Stimulated activated CD8-positive, alpha-beta memory T cell treated with anti-CD3 and anti-CD28 coated beads, Interleukin-12 subunit alpha, Interleukin-12 subunit beta, amount 100 ng/mL, for 1 hour (primary cell): ENCODE data around the gene ETFBKMT.
"Not testable (repeated sequence)": the region's sequence is repeated elsewhere in the genome, so short reads cannot be mapped to it uniquely, and the experiment has no call there.

Experiments used
- DNase-seq: peaks from one replicate; pipeline ENCODE4 v3.0.0-alpha.2; 2020; ENCODE audit warnings: low read depth

Gene ETFBKMT

DNA sequence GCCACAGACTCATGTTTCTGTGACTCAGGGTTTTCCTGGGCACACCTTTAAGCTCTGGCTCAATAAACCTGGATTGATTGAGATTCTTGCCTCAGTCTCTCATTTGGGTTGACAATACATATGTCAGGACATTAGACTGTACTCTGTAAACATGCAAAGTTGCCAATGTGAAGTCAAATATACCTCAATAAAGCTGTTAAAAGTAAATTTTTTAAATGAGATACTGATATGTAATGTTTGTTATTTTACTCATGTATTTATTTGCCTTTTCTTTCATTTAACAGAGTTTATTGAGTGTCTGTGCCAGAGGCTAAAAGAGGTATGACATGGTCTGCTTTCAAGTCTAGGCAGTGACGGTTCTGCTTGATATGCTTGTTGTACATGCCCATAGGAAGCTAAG is 3.7 kb upstream of the ETFBKMT start:
- no peak for DNase-seq

DNA sequence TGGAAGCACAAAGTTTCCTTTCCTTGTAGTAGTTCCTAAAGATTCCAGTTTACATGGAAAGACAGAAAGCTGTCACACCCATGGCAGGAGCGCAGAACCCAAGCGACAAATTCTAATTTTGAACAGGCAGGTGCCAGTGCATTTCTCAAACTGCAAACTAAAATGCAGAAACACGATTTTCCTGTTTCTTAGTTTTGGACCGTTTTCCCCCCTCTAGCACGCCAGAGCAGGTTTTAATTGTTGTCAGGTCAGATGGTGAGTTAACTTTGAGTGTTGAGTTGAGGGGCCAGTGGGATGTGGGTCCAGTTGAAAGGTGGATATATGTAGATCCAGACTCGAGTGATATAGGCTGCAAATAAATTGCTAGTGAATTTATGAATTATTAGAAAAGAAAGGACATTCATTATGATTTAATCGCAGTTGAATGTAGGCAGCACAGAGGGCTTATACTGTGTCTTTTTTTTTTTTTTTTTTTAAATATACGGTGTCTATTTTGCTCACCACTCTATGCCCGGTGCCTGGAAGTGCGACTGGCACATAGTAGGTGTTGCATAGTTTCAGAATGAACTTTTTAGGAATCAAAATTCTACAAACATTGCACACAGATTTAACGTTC is 909 bp upstream of the ETFBKMT start:
- no peak for DNase-seq

- no peak for DNase-seq
Observed at GRCh38 chr12:31662176-31662849, 2.8 kb downstream of the ETFBKMT start.

DNA sequence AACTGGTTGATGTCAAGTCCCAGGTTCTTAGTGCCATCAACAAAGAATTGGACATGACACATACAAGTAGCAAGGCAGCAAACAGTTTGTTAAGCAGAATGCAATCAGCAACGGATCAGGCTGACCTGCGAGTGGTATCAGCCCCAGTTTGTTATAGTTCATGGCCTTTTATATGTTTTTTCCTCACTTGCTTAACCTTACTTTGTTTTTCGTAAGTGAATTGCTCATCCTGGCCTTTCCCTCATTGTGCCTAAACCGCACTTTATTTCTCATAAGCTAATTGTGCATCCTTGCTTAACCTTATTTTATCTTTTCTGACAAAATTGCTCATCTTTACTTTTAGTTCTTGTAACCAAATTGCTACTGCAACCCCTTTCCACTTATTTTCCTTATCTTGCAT is 4.1 kb downstream of the ETFBKMT start:
- DNase-seq, result no peak

DNA sequence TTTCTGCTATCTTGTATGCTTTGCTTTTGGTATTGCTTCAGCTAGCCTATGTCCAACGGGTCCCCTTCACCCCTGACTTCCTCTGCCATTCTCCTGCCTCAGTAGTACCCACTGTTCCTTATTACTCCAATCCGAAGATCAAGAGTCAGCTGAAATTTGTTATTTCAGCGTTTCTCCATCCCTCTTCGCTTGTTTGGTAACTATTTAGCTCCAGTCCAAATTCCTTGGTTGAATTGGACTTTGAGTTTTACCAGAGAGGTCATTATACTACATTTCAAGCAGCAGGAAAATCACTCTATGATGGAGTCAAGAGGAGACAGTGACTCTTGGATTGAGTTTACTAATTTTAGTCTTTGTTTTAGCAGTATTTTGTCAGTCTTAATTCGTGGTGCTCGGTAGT is 4.5 kb downstream of the ETFBKMT start:
- no peak for DNase-seq

GRCh38 chr12:31669020-31669419 is 9.5 kb downstream of the ETFBKMT start:
- DNase-seq, result no peak

GRCh38 chr12:31669582-31669981 is 10.1 kb downstream of the ETFBKMT start:
- DNase-seq, result not testable (repeated sequence)

DNA sequence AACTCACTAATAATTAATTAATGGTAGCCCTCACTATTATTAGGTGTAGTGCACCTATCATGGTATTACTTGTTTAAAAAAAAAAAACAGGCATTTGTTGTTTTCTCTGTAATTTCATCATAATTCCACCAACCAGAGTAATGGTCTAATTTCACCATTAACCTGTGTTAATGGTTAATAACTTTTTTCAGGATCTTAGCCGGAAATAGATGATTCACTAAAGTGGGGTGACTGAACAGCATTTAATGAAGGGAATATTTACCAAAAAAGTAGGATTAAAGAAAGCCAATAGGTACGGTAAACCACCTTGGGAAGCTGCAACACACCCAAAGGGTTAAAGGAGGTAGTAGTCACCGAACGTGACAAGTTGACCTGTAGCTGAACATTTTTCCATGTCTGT is 13.0 kb downstream of the ETFBKMT start:
- no peak for DNase-seq

- DNase-seq, result peak; percentile 50
Observed at GRCh38 chr12:31682136-31682962, 22.9 kb downstream of the ETFBKMT start.

DNA sequence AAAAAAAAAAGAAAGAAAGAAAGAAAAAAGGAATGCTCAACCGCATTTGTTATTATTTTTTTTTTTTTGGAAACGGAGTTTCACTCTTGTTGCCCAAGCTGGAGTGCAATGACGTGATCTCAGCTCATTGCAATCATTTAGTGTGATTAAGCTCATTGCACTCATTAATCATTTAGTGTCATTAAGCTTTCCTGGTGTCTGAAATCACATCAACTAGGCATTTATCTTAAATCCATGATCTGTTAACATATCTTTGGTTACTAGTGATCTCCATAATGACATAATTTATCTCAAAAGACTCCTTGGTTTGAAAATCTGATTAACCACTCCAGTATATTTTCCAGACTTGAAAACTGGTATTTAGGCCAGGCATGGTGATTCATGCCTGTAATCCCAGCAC is 26.3 kb downstream of the ETFBKMT start:
- no peak for DNase-seq

DNA sequence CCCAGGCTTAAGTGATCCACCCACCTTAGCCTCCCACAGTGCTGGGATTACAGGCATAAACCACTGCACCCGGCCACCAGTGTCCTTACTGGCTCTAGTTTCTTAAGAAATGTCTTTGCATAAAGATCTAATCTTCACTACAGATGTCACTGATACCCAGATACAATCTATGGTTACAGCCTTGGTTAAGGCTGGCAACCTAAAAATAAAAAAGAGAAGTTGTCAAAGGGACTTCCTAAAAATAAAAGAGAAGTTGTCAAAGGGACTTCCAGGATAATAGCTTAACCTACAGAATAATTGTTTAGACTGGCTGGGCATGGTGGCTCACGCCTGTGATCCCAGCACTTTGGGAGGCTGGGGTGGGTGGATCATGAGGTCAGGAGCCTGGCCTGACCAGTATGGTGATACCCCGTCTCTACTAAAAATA is 27.6 kb downstream of the ETFBKMT start:
- no peak for DNase-seq

DNA sequence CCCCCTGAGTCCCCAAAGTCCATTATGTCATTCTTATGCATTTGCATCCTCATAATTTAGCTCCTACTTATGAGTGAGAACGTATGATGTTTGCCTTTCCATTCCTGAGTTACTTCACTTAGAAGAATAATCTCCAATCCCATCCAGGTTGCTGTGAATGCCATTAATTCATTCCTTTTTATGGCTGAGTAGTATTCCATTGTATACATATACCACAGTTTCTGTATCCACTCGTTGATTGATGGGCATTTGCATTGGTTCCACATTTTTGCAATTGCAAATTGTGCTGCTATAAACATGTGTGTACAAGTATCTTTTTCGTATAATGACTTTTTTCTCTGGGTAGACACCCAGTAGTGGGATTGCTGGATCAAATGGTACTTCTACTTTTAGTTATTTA is 30.4 kb downstream of the ETFBKMT start:
- DNase-seq, result not testable (repeated sequence)

DNA sequence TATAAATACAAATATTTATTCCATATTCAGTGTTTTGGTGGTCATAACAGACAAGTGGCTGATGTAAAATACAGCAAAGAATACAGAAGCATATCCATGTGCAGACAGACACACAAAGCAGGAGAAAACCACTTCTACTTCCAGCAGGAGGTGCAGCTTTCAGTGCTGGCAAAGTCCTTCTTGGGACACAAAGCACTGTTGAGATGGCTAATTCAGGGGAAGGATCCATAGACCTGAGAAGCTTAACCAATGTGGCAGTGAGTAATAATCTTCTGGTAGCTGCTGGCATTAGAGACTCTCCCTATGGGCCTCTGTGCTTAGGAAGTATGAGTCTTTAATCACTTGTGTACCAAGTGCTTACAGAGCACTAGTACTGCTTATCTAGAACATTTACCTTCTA is 42.6 kb downstream of the ETFBKMT start:
- DNase-seq, result no peak

- DNase-seq, result no peak
Observed at GRCh38 chr12:31705621-31706020, 46.1 kb downstream of the ETFBKMT start.

DNA sequence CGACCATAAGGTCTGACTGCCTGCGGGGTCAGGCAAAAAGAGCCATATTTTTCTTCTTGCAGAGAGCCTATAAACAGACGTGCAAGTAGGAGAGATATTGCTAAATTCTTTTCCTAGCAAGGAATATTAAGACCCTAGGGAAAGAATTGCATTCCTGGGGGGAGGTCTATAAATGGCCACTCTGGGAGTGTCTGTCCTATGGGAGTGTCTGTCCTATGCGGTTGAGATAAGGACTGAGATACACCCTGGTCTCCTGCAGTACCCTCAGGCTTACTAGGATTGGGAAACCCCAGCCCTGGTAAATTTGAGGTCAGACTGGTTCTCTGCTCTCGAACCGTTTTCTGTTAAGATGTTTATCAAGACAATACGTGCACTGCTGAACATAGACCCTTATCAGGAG is 48.6 kb downstream of the ETFBKMT start:
- not testable (repeated sequence) for DNase-seq

DNA sequence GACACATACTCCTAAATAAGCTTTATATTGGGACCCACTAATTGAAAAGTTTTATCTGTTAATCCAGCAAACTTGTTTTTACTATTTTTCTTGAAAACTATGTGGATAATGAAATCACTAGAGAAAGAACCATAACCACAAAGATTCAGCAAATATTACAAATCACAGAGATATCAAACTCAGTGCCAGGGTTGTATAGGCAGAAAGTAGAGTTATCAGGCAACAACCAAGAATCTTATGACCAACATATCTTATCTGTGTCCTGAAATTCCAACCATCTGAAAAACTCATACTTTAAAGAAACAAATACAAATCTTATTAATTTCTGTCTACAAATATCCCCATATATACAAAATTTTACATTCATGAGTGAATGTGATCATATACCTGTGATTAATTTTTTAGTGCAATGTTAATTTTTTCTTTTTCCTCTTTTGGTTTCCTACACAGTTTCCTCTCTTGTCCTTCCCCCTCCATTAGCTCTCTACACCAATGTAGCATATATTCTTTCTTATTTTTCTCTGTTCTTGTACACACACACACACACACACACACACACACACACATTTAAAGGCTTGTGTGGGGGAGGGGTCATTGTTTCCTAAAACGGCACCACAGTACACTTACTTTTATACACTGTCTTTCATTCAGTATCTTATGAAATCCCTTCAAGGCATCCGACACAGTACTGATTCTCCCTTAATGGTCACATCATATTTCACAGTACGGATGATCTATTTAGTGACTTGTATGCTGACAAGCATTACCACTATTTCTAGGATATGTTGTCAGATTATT is 50.7 kb downstream of the ETFBKMT start:
- no peak for DNase-seq

- no peak for DNase-seq
Observed at GRCh38 chr12:31712877-31713276, 53.4 kb downstream of the ETFBKMT start.

GRCh38 chr12:31714406-31715271 is 55.2 kb downstream of the ETFBKMT start:
- DNase-seq, result no peak

DNA sequence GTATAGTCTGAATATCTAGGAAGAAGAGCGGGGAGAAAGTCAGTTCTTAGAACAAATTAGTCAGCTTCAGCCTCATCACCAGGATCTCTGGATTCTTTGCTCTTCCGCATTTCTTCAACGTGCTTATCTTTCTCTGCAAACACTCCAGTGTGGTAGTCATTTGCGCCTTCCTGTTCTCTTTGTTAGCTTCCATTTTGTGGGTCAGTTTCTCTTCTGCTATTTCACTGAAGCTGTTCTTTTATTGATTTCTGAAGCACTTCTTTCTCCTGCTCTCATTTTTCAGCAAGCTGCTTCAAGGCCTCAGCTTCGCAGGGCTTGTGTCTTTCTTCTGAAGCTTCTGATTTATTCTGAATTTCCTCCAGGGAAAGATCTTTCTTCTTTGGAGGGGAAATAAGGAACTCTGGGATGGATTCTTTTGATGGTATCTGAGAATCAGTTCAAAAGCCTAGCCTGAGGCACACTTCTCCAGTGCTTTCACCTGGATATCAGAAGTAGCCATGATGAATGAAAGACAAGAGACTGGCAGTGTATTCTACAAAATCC is 55.9 kb downstream of the ETFBKMT start:
- DNase-seq, result no peak

DNA sequence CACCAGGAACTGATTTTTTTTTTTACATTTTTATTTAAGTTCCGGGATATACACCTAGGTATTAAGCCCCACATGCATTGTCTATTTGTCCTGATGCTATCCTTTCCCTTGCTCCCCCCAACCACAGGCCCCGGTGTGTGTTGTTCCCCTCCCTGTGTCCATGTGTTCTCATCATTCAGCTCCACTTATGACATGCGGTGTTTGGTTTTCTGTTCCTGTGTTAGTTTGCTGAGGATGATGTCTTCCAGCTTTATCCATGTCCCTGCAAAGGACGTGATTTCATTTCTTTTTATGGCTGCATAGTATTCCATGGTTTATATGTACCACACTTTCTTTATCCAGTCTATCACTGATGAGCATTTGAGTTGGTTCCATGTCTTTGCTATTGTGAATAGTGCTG is 57.5 kb downstream of the ETFBKMT start:
- not testable (repeated sequence) for DNase-seq
